Neuron (in vitro differentiated cells): ENCODE results near the gene ZDHHC19.
"Not testable (repeated sequence)": the region's sequence is repeated elsewhere in the genome, so short reads cannot be mapped to it uniquely, and the experiment has no call there.

ENCODE experiments used
- H2AFZ ChIP-seq: one replicate; pipeline ENCODE4 v1.6.1; 2013; ENCODE audit warnings: low read depth, mild to moderate bottlenecking, inconsistent platforms, low read length, moderate library complexity
- H3K27me3 ChIP-seq: one replicate; pipeline ENCODE4 v1.6.1; 2013; ENCODE audit warnings: low read length; ENCODE audit not compliant: insufficient read depth
- H3K36me3 ChIP-seq: one replicate; pipeline ENCODE4 v1.6.1; 2013; ENCODE audit warnings: low read length; ENCODE audit not compliant: insufficient read depth
- H3K4me1 ChIP-seq: one replicate; pipeline ENCODE4 v1.6.1; 2013; ENCODE audit warnings: low read length; ENCODE audit not compliant: insufficient read depth
- H3K4me3 ChIP-seq: 2 replicates; pipeline ENCODE4 v1.5.1; 2013; ENCODE audit warnings: mild to moderate bottlenecking, low read length, moderate library complexity
- H3K9me3 ChIP-seq: one replicate; pipeline ENCODE4 v1.6.1; 2013; ENCODE audit warnings: low read length

ZDHHC19 gene

GRCh38 chr3:196210673-196211556 is at the start of gene ZDHHC19:
ZDHHC19 (minus strand) TSS chr3:196211400; CDS start chr3:196211315, 85 bp downstream.
- peaks cover 19% of the 10 kb centered on the region for H3K27me3 ChIP-seq
- H3K4me3 ChIP-seq: no peak within 1 kb of the TSS
- H3K36me3 ChIP-seq: no peaks in the 10 kb centered on the region
- H3K4me1 ChIP-seq: peaks cover 7% of the 10 kb centered on the region
- H2AFZ ChIP-seq: no peak within 1 kb of the TSS
- H3K9me3 ChIP-seq: peaks cover 2% of the 10 kb centered on the region

GRCh38 chr3:196260784-196261183 is 49.6 kb upstream of the ZDHHC19 start:
- Histone ChIP-seq H3K9me3 (peaks cover 2% of the 10 kb centered on the region), H2AFZ (no peak overlapping the region), H3K27me3 (no peaks in the 10 kb centered on the region), H3K4me1 (peaks cover 3% of the 10 kb centered on the region), H3K4me3 (no peak overlapping the region), H3K36me3 (peaks cover 19% of the 10 kb centered on the region)

- Histone ChIP-seq H3K4me3 (no peak overlapping the region), H3K36me3 (peaks cover 22% of the 10 kb centered on the region), H2AFZ (no peak overlapping the region), H3K27me3 (no peaks in the 10 kb centered on the region), H3K9me3 (no peaks in the 10 kb centered on the region), H3K4me1 (no peaks in the 10 kb centered on the region)
Measured at GRCh38 chr3:196255776-196256175, 44.6 kb upstream of the ZDHHC19 start.

GRCh38 chr3:196254376-196255283 is 43.4 kb upstream of the ZDHHC19 start:
- peaks cover 22% of the 10 kb centered on the region for H3K36me3 ChIP-seq
- H3K27me3 ChIP-seq: no peaks in the 10 kb centered on the region
- H2AFZ ChIP-seq: no peak overlapping the region
- peaks cover 4% of the 10 kb centered on the region for H3K9me3 ChIP-seq
- H3K4me1 ChIP-seq: no peaks in the 10 kb centered on the region
- H3K4me3 ChIP-seq: no peak overlapping the region

- H3K36me3 ChIP-seq: peaks cover 32% of the 10 kb centered on the region
- H3K9me3 ChIP-seq: peaks cover 5% of the 10 kb centered on the region
- no peaks in the 10 kb centered on the region for H3K4me1 ChIP-seq
Measured at GRCh38 chr3:196251918-196252317, 40.7 kb upstream of the ZDHHC19 start.

GRCh38 chr3:196246612-196247308 is 35.6 kb upstream of the ZDHHC19 start:
- H3K4me3 ChIP-seq: no peak overlapping the region
- H3K27me3 ChIP-seq: no peaks in the 10 kb centered on the region
- peaks cover 5% of the 10 kb centered on the region for H3K9me3 ChIP-seq
- H2AFZ ChIP-seq: no peak overlapping the region
- H3K36me3 ChIP-seq: peaks cover 40% of the 10 kb centered on the region
- H3K4me1 ChIP-seq: no peaks in the 10 kb centered on the region

More at GRCh38 chr3:196251918-196252317, 40.7 kb upstream of the ZDHHC19 start:
- no peak overlapping the region for H3K4me3 ChIP-seq
- no peak overlapping the region for H2AFZ ChIP-seq
- H3K27me3 ChIP-seq: no peaks in the 10 kb centered on the region

DNA sequence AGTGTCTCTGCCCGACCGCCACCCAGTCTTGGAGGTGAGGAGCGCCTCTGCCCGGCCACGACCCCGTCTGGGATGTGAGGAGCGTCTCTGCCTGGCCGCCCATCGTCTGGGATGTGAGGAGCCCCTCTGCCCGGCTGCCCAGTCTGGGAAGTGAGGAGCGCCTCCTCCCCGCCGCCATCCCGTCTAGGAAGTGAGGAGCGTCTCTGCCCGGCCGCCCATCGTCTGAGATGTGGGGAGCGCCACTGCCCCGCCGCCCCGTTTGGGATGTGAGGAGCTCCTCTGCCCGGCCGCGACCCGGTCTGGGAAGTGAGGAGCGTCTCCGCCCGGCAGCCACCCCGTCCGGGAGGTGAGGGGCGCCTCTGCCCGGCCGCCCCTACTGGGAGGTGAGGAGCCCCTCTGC is 33.0 kb upstream of the ZDHHC19 start:
- not testable (repeated sequence) for H3K9me3 ChIP-seq, H3K4me1 ChIP-seq, H2AFZ ChIP-seq, H3K27me3 ChIP-seq, H3K4me3 ChIP-seq
- peaks cover 51% of the 10 kb centered on the region for H3K36me3 ChIP-seq

DNA sequence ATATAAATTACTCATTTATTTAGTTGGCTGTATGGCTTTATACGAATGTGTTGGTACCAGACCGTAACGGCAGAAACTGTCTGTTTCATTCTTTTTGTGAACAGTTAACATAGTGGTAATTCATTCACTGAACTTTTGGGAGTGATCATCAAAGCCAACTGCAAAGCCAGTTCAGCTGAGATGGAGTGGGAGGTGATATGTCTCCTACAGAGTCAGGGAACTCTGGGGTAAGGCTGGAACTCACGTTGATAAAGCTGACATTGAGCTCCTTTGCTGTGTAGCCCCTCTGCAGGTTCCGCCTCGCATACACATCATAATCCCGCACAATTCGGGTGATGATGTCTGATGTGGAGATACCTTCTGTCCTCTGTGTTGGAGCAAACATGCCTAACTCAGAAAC is 30.5 kb upstream of the ZDHHC19 start:
- peaks cover 58% of the 10 kb centered on the region for H3K36me3 ChIP-seq

GRCh38 chr3:196240424-196240823 is 29.2 kb upstream of the ZDHHC19 start:
- Histone ChIP-seq H2AFZ (no peak overlapping the region), H3K4me1 (no peaks in the 10 kb centered on the region), H3K4me3 (no peak overlapping the region), H3K36me3 (peaks cover 50% of the 10 kb centered on the region), H3K9me3 (no peaks in the 10 kb centered on the region), H3K27me3 (no peaks in the 10 kb centered on the region)

More for the DNA sequence above, 30.5 kb upstream of the ZDHHC19 start:
- no peak overlapping the region for H2AFZ ChIP-seq
- H3K9me3 ChIP-seq: no peaks in the 10 kb centered on the region
- no peaks in the 10 kb centered on the region for H3K4me1 ChIP-seq
- no peak overlapping the region for H3K4me3 ChIP-seq
- H3K27me3 ChIP-seq: no peaks in the 10 kb centered on the region

GRCh38 chr3:196238612-196239560 is 27.7 kb upstream of the ZDHHC19 start:
- H3K4me3 ChIP-seq: no peak overlapping the region
- no peaks in the 10 kb centered on the region for H3K9me3 ChIP-seq
- H2AFZ ChIP-seq: no peak overlapping the region
- peaks cover 54% of the 10 kb centered on the region for H3K36me3 ChIP-seq
- no peaks in the 10 kb centered on the region for H3K4me1 ChIP-seq
- H3K27me3 ChIP-seq: no peaks in the 10 kb centered on the region

DNA sequence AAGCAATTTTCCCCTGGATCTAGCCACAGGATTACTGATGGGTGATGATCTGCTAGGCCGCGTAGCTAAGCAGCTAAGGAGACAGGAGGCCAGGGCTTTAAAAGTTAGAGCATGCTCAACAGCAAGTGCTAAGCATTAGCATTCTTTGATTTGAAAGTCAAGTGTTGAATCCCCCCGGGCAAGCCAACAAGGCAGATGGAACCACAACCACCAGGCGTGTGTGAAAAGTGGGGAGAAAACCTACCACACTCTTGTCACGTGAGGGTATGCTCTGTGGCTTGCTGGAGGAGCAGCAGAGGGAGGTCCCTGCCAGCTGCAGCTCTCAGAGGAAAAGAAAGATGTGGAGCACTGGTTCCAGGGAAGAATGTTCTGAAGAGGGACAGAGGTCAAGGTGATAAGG is 26.0 kb upstream of the ZDHHC19 start:
- no peak overlapping the region for H3K4me3 ChIP-seq
- H3K4me1 ChIP-seq: no peaks in the 10 kb centered on the region
- peaks cover 47% of the 10 kb centered on the region for H3K36me3 ChIP-seq

GRCh38 chr3:196236223-196236622 is 25.0 kb upstream of the ZDHHC19 start:
- peaks cover 37% of the 10 kb centered on the region for H3K36me3 ChIP-seq
- H2AFZ ChIP-seq: no peak overlapping the region
- no peaks in the 10 kb centered on the region for H3K27me3 ChIP-seq
- no peaks in the 10 kb centered on the region for H3K9me3 ChIP-seq
- H3K4me1 ChIP-seq: no peaks in the 10 kb centered on the region
- no peak overlapping the region for H3K4me3 ChIP-seq

More for the DNA sequence above, 26.0 kb upstream of the ZDHHC19 start:
- Histone ChIP-seq H2AFZ (no peak overlapping the region), H3K9me3 (no peaks in the 10 kb centered on the region), H3K27me3 (no peaks in the 10 kb centered on the region)
